HG02852 (cell line): ENCODE results near the gene SIRPD.
A peak's percentile ranks its signal among the peaks of the same experiment; 100 is the strongest.

ENCODE experiments used
- ATAC-seq: cut with Tn5 transposase; IDR thresholded peaks from one replicate; pipeline ENCODE4 v1.9.1; 2021; ENCODE audit warnings: mild to moderate bottlenecking, moderate library complexity; ENCODE audit not compliant: unreplicated experiment

Gene SIRPD

DNA sequence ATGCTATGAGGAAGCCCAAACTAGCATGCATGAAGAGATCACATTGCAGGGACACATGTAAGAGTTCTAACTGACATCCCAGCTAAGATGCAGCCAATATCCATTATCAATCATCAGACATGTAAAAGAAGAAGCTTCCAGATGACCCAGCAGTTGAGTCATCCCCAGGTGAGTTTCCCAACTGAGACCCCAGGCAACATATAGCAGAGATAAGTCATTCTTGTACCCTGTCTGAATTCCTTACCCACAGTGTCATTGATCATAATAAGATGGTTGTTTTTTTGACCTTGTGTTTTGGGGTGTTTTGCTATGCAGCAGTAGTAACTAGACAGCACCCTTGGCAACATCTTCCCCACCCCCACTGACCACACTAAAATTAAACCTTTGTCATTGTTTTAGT, 18.9 kb downstream of the SIRPD start:
- ATAC-seq, result no peak

DNA sequence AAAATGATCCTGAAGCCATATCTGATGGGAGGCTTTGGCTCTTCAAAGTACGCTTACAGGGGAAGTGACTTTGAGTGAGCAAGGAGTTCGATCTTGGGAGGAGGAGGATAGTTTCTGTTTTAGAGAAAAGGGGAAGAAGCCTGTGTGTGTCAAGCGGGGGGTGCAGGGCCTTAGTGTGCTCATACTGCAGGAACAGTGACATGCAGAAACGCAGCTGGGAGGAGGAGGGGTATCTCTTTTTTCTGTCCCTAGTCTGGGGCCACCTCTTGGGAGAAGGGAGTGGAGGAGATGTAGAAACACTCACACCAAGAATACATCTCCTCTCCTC, 19.8 kb downstream of the SIRPD start:
- no peak for ATAC-seq

DNA sequence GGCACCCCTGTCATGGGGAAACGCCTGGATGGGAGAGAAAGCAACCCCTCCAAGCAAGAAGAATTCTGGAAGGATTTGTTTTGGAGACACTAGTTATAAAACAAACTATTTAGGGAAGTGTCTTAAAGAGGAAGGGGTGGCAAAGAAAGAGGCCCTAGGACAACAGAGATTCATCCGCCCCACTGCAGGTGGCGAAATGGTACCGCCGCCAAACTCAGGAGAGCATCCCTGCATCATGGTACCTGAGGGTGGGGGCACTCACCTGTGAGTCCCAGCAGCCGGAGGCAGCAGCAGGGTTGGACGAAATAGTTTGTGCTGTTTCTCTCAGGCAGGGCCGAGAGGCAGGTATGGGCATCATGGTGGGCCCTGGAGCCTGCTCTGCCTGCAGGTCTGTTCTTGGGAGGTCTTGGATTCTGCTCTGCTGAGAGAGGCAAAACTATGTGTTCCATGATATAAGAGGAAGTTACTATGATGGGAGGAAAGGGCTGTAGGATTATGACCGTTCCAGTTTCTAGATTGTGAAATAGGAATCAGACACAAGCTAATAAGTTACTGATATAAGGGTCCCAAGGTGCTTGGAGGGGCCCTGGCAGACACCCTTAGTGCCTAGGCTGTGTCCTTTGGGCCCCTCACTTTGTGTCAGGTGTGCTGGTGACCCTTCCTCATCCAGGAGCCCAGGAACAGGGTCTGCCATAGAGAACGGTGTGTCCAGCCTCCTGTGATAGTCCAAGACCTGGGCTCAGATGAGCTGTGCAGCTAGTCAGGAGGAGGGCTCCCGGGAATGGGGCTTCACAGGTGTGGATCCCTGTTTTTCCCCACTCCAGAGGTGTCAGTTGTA, 20.4 kb downstream of the SIRPD start:
- no peak for ATAC-seq

DNA sequence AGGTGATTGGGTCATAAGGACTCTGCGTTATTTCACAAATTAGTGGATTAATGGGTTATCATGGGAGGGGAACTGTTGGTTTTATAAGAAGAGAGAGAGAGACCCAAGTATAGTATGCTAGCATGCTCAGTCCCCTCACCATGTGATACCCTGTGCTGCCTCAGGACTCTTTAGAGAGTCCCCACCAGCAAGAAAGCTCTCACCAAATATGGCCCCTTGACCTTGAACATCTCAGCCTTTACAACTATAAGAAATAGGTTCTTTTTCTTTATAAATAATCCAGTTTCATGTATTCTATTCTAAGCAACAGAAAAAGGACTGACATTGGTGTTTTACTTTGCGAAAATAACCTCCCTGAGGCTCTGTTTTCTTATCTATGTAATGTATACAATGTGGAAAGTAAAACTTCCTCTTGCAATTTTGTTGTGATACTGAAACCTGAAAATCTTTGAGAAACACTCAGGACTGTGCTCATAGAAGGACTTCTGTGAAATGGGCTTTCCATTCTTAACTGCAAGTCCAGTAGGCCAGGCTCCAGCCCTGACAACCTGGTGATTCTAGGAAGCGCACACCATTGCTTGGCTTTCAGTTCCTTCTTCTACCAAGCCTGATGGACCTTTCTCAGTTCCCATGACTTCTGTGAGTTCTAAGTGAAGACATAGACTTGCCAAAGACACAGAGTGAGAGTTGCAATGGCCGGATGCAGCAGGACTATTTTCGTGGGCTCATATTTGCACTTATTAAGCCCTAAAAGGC, 21.9 kb downstream of the SIRPD start:
- peak; percentile 93 for ATAC-seq

DNA sequence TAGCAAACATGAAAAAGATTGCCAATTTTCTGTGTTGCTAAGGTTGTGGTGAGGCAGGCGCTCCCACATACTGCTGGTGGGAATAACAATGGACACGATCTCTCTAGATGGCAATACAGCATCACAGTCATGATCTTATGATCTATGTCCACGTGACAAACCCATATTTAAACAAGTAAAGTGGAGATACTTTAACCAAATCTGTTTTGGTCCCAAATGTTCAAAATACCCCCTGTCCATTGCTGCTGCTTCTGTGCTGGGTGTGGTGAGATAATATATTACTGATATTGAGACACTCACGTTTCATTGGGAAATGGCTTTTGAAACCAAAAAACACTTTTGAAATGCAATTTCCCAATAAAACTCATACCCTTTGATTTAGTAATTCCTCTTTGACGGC, 23.0 kb downstream of the SIRPD start:
- ATAC-seq, result no peak

DNA sequence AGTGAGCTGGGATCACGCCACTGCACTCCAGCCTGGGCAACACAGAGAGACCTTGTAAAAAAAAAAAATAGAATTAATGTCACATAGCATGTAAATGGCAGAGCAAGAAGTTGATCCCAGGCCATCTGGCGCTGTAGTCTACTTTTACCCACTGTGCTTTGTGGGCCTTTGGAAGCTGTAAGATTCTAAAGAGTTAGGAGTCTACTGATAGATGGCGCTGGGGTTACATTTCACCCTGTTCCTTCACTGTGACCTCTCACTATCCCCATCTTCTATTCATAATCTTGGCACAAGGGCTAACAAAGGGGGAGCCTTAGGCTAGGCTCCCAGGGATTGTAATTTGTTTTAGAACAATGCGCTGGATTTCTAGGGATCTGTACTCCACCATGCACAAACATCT, 24.4 kb downstream of the SIRPD start:
- no peak for ATAC-seq

DNA sequence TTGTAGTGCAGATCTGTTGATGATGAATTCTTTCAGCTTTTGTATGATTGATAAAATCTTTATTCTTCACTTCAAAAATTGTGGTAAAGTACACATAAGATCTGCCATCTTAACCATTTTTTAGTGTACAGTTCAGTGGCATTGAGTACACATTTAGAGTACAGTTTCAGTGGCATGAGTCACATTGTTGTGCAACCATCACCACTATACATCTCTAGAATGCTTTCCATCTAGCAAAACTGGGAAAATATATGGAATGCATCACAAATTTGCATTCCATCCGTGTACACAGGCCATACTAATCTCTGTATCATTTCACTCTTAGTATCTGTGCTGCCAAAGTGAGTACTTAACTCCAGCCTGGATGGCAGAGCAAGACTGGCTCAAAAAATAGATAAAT, 28.7 kb downstream of the SIRPD start:
- ATAC-seq, result no peak

DNA sequence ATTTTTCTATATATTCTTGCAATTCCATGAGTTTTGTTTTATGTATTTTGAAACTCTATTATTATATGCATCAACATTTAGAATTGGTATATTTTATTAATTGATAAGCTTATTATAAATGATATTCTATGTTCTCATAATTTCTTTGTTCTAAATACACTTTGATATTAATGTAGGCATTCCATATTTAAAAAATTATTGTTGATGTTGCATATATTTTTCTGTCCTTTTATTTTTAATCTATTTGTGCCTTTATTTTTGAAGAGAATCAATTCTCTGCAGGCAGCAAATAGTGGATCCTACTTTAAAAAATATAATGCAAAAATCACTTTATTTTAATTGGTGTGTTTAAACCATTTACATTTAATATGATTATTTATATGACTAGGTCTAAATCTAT, 29.6 kb downstream of the SIRPD start:
- no peak for ATAC-seq

DNA sequence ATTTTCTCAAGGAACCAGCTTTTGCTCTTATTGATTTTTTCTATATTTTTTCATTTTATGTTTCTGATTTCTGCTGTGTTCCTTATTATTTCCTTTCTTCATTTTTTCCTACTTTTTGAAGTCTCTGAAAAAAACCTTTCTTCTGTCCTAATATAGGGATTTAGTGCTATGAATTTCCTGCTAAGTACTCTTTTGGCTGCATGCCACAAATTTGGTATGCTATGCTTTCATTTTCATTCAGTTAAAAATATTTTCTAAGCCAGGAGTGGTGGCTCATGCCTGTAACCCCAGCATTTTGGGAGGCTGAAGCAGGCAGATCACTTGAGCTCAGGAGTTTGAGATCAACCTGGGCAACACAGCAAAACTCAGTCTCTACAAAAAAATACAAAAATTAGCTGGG, 30.6 kb downstream of the SIRPD start:
- no peak for ATAC-seq

DNA sequence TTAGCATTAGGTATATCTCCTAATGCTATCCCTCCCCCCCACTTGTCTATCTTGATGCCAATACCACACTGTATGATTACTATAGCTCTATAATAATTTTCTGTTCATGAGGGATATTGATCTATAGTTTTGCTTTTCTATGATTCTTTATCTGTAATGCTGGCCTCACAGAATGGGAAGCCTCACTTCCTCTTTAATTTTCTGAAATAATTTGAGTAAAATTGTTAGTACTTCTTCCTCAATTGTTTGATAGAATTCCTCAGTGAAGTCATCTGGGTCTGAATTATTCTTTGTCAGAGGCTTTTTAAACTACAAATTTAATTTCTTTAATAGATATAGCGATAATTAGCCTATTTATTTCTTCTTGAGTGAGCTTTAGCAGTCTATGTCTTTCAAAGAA, 31.2 kb downstream of the SIRPD start:
- no peak for ATAC-seq

DNA sequence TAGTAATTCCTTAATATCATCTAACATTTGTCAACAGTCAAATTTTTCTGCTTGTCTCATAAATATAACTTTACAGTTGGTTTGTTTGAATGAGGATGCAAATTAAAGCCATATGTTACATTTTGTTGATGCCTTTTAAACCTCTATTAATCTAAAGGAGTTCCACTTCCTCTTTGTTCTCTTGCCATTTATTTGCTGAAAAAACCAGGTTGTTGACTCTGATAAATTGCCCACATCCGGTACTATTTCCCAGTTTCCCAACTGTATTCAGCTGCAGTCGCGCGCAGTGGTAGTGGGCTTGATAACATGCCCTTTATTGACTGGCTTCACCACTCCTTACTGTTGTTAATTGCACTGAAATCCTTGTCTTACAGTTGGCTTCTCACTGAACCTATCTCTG, 33.5 kb downstream of the SIRPD start:
- no peak for ATAC-seq

DNA sequence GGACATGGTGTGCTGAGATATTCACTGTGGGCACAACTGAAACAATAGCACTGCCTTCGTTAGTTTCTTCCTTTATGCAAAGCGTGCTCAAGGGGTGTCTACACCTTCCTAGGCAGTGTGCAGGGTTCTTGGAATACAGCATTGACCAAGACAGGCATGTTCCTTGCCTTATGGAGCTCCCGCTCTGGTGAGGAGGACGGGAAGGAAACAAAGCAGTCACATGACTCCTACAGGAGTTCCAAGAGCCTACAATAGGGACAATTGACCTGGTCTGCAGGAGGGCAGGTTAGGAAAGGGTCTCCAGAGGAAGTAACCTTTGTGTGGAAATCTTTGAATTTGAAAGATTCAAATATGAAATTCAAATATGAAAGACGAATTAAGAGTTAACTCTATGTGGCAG, 40.5 kb downstream of the SIRPD start:
- no peak for ATAC-seq

DNA sequence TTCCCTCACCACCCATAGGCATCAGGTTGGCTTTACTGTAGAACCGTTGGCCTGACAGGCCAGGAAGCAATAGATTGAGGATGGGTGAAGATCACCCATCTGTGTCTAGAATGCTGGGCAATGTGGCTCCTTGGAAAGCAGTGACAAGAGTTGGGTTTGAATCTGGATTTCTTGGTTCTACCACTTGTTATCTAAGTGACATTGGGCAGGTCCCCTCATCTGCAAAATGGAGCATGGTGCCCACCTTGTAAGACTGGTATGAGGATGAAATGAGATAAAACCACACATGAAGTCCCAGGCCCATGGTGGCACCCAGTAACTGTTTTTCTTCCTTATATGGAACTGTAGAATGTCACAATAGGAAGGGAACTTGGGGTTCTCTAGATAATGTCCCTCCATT, 43.7 kb downstream of the SIRPD start:
- ATAC-seq, result no peak

DNA sequence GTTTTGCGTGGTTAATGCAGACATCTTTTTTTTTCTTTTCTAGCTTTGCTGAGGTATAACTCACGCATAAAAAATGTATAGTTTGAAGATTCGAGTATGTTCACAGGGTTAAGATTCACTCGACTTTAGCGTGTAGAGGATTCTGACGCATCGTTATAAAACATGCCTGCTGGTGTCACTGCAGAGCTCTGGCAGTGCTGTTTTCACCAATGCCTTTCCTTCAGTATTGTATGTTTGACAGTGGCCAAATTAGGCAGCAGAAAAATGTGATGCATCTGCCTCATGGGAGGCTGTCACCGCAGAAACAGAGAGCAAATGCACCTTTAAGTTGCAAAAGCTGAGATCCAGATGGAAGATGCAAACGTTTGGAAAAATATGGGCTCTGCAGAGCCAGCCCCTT, 48.3 kb downstream of the SIRPD start:
- ATAC-seq, result no peak

DNA sequence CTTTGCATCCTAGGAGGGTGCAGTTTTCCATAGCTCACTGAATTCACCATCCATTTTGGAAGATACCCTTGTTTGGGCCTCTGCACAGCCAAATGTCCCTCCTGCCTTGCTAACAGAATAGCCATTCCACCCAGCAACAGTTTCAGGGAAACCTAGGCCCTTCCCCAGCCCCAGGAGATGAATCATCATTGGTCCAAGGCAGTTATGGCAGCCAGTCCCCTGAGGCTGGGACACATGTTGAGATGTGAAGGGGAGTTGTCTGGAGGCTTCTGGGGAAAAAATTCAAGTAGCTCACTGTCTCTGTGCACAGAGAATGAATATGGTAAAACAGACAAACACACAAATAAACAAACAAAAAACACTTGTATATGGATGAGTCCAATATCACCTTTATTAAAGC, 48.9 kb downstream of the SIRPD start:
- no peak for ATAC-seq

DNA sequence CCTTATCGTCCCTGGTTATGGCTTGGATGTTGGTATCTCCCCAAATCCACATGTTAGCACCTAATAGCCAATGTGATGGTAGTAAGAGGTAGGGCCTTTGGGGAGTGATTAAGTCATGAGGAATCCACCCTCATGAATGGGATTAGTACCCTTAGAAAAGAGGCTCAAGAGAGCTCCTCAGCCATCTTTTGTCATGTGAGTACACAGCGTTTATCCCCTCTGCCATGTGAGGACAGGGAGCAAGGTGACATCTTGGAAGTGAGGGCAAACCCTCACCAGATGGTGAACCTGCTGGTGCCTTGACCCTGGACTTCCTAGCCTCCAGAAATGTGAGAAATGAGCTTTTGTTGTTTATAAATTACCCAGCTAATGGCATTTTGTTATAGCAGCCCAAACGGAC, 50.2 kb downstream of the SIRPD start:
- ATAC-seq, result no peak

DNA sequence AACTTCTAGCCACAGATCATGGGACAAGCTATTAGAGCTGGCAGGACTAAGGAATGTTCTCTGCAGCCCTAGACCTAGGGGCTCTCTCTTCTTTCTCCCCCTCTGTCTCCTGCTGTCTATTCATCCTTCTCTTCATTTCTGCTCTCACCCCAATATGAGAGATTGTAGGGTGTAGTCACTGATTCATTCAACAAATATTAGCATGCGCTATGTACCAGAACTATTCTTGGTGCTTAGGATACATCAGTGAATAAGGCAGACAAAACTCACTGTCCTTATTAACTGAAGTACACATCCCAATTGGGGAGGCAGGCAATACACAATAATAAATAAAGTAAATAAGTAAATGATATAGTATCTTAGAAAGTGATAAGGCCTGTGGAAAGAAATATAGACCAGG, 51.6 kb downstream of the SIRPD start:
- ATAC-seq, result no peak

DNA sequence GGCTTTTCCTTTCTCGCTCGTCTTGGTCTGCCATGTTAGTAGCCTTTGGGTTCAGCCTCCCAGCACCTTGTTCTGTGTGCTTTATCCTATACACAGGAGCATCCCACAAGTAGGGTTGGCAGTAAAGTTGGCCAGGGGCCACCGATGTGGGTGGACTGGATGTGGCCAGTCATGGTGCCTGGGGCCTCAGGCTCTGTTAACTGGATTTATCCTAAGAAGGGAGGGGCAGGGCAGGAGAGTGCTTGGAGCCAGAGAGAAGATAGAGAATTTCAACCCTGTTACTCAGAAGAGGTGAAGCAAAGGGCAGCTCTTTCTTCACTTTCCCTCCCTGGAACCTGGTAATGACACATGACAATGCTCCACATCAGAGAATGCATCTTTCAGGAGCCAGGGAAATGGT, 52.1 kb downstream of the SIRPD start:
- ATAC-seq, result no peak

DNA sequence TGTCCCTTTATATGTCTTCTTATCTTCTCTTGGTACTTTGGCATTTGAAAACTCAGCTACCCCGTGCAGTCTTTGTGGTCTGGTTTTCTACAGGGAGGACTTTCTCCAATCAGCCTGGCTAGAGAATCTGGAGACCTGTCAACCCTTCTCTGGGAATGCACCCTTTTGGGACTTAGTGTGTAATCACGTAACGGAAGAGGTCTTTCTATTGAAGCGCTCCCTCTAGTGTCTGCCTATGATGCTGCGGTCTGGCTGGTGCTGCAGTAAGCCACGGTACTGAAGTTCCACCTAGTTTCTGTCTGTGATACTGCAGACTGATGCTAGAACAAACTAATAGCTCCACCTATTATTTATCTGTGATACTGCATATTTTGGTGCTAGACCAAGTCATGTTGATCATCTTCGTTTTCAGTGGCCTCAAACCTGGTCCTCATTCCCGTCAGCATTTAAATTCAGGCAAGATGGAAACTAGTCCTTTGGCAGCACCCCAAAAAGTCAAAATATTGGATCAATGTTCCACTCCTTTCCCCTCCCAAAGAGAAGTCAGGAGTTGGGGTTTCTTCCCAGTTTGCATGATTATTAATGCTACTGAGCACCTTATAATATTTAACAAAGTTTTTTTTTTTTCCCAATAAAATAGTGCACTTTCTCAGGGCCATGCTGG, 53.8 kb downstream of the SIRPD start:
- ATAC-seq, result peak; percentile 99

DNA sequence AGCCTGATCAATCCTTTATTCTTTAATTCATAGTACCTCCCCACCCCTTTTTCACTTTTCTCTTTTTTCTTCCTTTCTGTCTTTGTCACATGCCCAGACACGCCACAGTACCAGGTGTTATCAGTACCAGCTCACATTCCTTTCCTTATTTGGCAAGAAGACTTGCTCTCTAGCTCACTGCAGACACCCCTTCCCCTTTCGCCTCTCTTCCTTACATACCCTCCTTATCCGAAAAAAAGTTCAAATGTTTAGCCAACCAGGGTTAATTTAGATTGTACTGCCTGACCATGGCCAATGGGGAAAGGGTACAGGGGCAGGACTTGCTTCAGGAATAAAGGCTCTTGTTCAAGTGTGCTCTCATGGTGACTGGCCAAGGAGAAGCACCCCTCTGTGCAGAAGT, 57.0 kb downstream of the SIRPD start:
- ATAC-seq, result no peak

DNA sequence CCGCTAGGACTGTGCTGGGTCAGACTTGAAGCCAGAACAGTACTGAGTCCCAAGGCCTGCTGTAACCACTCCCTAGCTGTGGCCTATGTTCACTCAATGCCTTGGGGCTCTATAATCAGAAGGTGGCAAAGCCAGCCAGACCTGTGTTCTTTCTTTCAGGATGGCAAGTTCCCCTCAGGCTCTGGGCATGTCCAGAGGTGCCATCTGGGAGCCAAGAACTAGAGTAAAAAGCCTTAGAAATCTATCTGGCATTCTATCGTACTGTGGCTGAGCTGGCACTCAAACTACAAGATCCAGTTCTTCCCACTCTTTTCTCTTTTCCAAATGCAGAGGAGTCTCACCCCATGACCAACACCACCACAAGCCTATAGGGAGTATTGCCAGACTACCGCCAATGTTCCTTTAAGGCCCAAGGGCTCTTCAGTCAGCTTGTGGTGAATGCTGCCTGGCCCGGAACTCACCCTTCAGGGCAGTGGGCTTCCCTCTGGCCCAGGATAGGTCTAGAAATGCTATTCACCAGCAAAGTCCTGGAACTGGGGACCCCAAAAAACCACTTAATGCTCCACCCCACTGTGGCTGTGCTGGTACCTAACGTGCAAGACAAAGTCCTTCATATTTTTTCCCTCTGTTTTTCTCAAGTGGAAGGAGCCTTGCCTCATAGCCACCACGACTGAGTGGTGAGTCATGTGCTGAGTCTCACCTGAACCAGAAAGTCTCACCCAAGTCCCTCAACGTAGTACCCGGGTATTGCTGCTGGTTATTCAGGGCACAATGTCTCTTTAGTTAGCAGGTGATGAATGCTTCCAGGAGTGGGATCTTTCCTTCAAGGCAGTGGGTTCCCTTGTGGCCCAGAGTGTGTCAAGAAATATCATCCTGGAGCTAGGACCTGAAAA, 57.7 kb downstream of the SIRPD start:
- no peak for ATAC-seq
